WTC11 (cell line): ENCODE measurements around the gene GFRA1. TPM values are rescaled to one million over a fixed set of nuclear protein-coding genes. Genes with fewer than 3 reads are reported as not detected.

Experiments used
- ATAC-seq: fragments of 200-7000 bp; cut with Tn5 transposase; 2 replicates; pipeline ENCODE4 v1.10.0; 2021; ENCODE audit warnings: mild to moderate bottlenecking, moderate library complexity
- CTCF ChIA-PET: fragments of 300-600 bp; sonication (Branson Sonifier 250); formaldehyde crosslinking; loops from one replicate; lab custom pipeline; 2021; ENCODE audit warnings: antibody characterized with exemption; lab: Charles Lee
- POLR2A ChIA-PET: fragments of 350-600 bp; sonication (Branson Sonifier 250); formaldehyde crosslinking; loops from one replicate; lab custom pipeline; 2021; ENCODE audit warnings: antibody characterized with exemption; lab: Charles Lee
- DNase-seq: peaks from one replicate; pipeline ENCODE4 v3.0.0; 2021; ENCODE audit warnings: low spot score
- H3K27ac Mint-ChIP-seq: 2 replicates; pipeline ENCODE4 v1.8.0; 2021; ENCODE audit warnings: mixed read lengths
- H3K27me3 Mint-ChIP-seq: 2 replicates; pipeline ENCODE4 v1.8.0; 2021; ENCODE audit warnings: low read depth, mild to moderate bottlenecking, moderate library complexity, mixed read lengths
- H3K36me3 Mint-ChIP-seq: 2 replicates; pipeline ENCODE4 v1.8.0; 2021; ENCODE audit warnings: mixed read lengths
- H3K4me1 Mint-ChIP-seq: 2 replicates; pipeline ENCODE4 v1.8.0; 2022; ENCODE audit warnings: mixed read lengths
- H3K4me3 Mint-ChIP-seq: 2 replicates; pipeline ENCODE4 v1.8.0; 2021; ENCODE audit warnings: mild to moderate bottlenecking, moderate library complexity, mixed read lengths
- H3K9me3 Mint-ChIP-seq: 2 replicates; pipeline ENCODE4 v1.8.0; 2021; ENCODE audit warnings: mixed read lengths
- AR ChIP-seq: fragments of 250-450 bp; sonication (Bioruptor Pico); IDR thresholded peaks from 2 replicates; pipeline ENCODE4 v1.9.0; 2021; ENCODE audit warnings: mild to moderate bottlenecking
- CREB1 ChIP-seq: sonication (generic); formaldehyde crosslinking; IDR thresholded peaks from 2 replicates; pipeline ENCODE4 v1.8.0; 2023; ENCODE audit warnings: mild to moderate bottlenecking, missing genetic modification reagents
- E2F1 ChIP-seq: sonication (generic); formaldehyde crosslinking; IDR thresholded peaks from 2 replicates; pipeline ENCODE4 v1.8.0; 2022; ENCODE audit warnings: mild to moderate bottlenecking, missing genetic modification reagents
- EMX1 ChIP-seq: fragments of 250-450 bp; sonication (Bioruptor Pico); IDR thresholded peaks from 2 replicates; pipeline ENCODE4 v1.8.0; 2021; ENCODE audit warnings: mild to moderate bottlenecking
- FOXP4 ChIP-seq: sonication (generic); formaldehyde crosslinking; IDR thresholded peaks from 2 replicates; pipeline ENCODE4 v1.8.0; 2022; ENCODE audit warnings: mild to moderate bottlenecking, missing genetic modification reagents
- GABPB1 ChIP-seq: sonication (generic); formaldehyde crosslinking; IDR thresholded peaks from 2 replicates; pipeline ENCODE4 v1.8.1; 2023; ENCODE audit warnings: mild to moderate bottlenecking, missing genetic modification reagents
- IRF1 ChIP-seq: sonication (generic); formaldehyde crosslinking; IDR thresholded peaks from 2 replicates; pipeline ENCODE4 v1.8.0; 2023; ENCODE audit warnings: missing genetic modification reagents
- MXD4 ChIP-seq: fragments of 250-450 bp; sonication (Bioruptor Pico); IDR thresholded peaks from 2 replicates; pipeline ENCODE4 v1.8.0; 2021; ENCODE audit warnings: mild to moderate bottlenecking, moderate library complexity, borderline replicate concordance
- MYBL2 ChIP-seq: sonication (generic); formaldehyde crosslinking; IDR thresholded peaks from 2 replicates; pipeline ENCODE4 v1.8.1; 2023; ENCODE audit warnings: mild to moderate bottlenecking, moderate library complexity, missing genetic modification reagents
- NR3C1 ChIP-seq: sonication (generic); formaldehyde crosslinking; conservative IDR thresholded peaks from 2 replicates; pipeline ENCODE4 v1.8.1; 2023; ENCODE audit warnings: low read depth, mild to moderate bottlenecking, missing genetic modification reagents
- RELA ChIP-seq: sonication (generic); formaldehyde crosslinking; IDR thresholded peaks from 2 replicates; pipeline ENCODE4 v1.8.1; 2022; ENCODE audit warnings: missing genetic modification reagents, mild to moderate bottlenecking, borderline replicate concordance
- TEAD1 ChIP-seq: sonication (generic); formaldehyde crosslinking; IDR thresholded peaks from 2 replicates; pipeline ENCODE4 v1.8.0; 2022; ENCODE audit warnings: mild to moderate bottlenecking, missing genetic modification reagents
- TP53 ChIP-seq: sonication (generic); formaldehyde crosslinking; IDR thresholded peaks from 2 replicates; pipeline ENCODE4 v1.8.1; 2023; ENCODE audit warnings: mild to moderate bottlenecking, missing genetic modification reagents
- USF1 ChIP-seq: sonication (generic); formaldehyde crosslinking; IDR thresholded peaks from 2 replicates; pipeline ENCODE4 v1.8.0; 2022; ENCODE audit warnings: mild to moderate bottlenecking, missing genetic modification reagents
- USF2 ChIP-seq: sonication (generic); formaldehyde crosslinking; IDR thresholded peaks from 2 replicates; pipeline ENCODE4 v1.8.1; 2023; ENCODE audit warnings: mild to moderate bottlenecking, missing genetic modification reagents, moderate library complexity
- ZNF263 ChIP-seq: sonication (generic); formaldehyde crosslinking; IDR thresholded peaks from 2 replicates; pipeline ENCODE4 v1.8.1; 2022; ENCODE audit warnings: low read depth, mild to moderate bottlenecking, moderate library complexity, missing genetic modification reagents
- total RNA-seq: library from RNA; stranded (reverse); gene quantifications from 3 replicates; pipeline ENCODE4 v1.2.3, GENCODE V29; 2021

The GFRA1 gene
- total RNA-seq, 1 experiment from 2014 or later = 4.4 TPM

GRCh38 chr10:116076621-116077020 is 196.4 kb downstream of the GFRA1 start:
- CTCF ChIA-PET = interaction anchor here (1.3 kb wide), 1 partner anchor 44 kb away, joined by 3 read pairs; no protein-coding TSS in a partner anchor
- Mint-ChIP-seq H3K4me3 (no peak overlapping the region), H3K4me1 (peaks cover 24% of the 10 kb centered on the region), H3K27ac (no peak overlapping the region), H3K9me3 (no peaks in the 10 kb centered on the region), H3K27me3 (no peaks in the 10 kb centered on the region), H3K36me3 (no peaks in the 10 kb centered on the region)
- DNase-seq (no peak), ATAC-seq (no peak)
- POLR2A ChIA-PET = no interaction called here
- TF ChIP-seq TP53 (CRISPR knock-in tag) (no peak), NR3C1 (CRISPR knock-in tag) (no peak), GABPB1 (no peak), AR (CRISPR knock-in tag) (no peak)

- CTCF ChIA-PET = no interaction called here
- POLR2A ChIA-PET = no interaction called here
- Mint-ChIP-seq H3K4me1 (peaks cover 26% of the 10 kb centered on the region), H3K9me3 (no peaks in the 10 kb centered on the region), H3K27me3 (no peaks in the 10 kb centered on the region)
- ATAC-seq = no peak
- DNase-seq = no peak
- TF ChIP-seq USF1 = no peak
- TF ChIP-seq, all 79 proteins: peak for 0
- Mint-ChIP-seq H3K36me3 (no peaks in the 10 kb centered on the region), H3K4me3 (no peak overlapping the region), H3K27ac (no peak overlapping the region)
These were observed 199.5 kb downstream of the GFRA1 start for GRCh38 chr10:116073510-116073909.

- POLR2A ChIA-PET = interaction anchor here (0.6 kb wide), 1 partner anchor 17 kb away, joined by 3 read pairs; no protein-coding TSS in a partner anchor
- Mint-ChIP-seq H3K36me3 (no peaks in the 10 kb centered on the region), H3K27me3 (no peaks in the 10 kb centered on the region), H3K27ac (no peak overlapping the region), H3K4me3 (no peak overlapping the region), H3K9me3 (no peaks in the 10 kb centered on the region), H3K4me1 (peaks cover 26% of the 10 kb centered on the region)
- CTCF ChIA-PET = no interaction called here
- TF ChIP-seq MXD4 (no peak), E2F1 (CRISPR knock-in tag) (no peak), USF2 (CRISPR knock-in tag) (no peak), RELA (CRISPR knock-in tag) (no peak), EMX1 (CRISPR knock-in tag) (no peak), CREB1 (CRISPR knock-in tag) (no peak)
- ATAC-seq (no peak), DNase-seq (no peak)
These were observed 200.0 kb downstream of the GFRA1 start for GRCh38 chr10:116073001-116073400.

GRCh38 chr10:116071453-116072148 is 201.4 kb downstream of the GFRA1 start:
- CTCF ChIA-PET = no interaction called here
- peaks cover 26% of the 10 kb centered on the region for H3K4me1 Mint-ChIP-seq
- no peaks in the 10 kb centered on the region for H3K27me3 Mint-ChIP-seq
- no peaks in the 10 kb centered on the region for H3K36me3 Mint-ChIP-seq
- no peaks in the 10 kb centered on the region for H3K9me3 Mint-ChIP-seq
- DNase-seq (no peak), ATAC-seq (no peak)
- no peak overlapping the region for H3K27ac Mint-ChIP-seq
- no peak overlapping the region for H3K4me3 Mint-ChIP-seq
- POLR2A ChIA-PET = no interaction called here
- no peak for TF ChIP-seq MYBL2
- TF ChIP-seq TEAD1 (CRISPR knock-in tag) = no peak
- TF ChIP-seq FOXP4 (CRISPR knock-in tag) = no peak
- TF ChIP-seq ZNF263 = no peak
- TF ChIP-seq IRF1 = no peak
